Mucosa of rectum (tissue), 2 donors: ENCODE data around the gene SERPINB6.
"Not testable (repeated sequence)": the region's sequence is repeated elsewhere in the genome, so short reads cannot be mapped to it uniquely, and the experiment has no call there.

Experiments
- H3K27ac ChIP-seq, 2 donors: one replicate each; pipeline ENCODE4 v1.7.0; 2013; ENCODE audit warnings: inconsistent platforms in 2 of 2, low read depth in 2 of 2, low read length in 2 of 2
- H3K27me3 ChIP-seq, 2 donors: one replicate each; pipeline ENCODE4 v1.7.0; 2013; ENCODE audit warnings: low read length in 2 of 2; ENCODE audit not compliant: control insufficient read depth in 2 of 2, insufficient read depth in 2 of 2
- H3K36me3 ChIP-seq, 2 donors: one replicate each; pipeline ENCODE4 v1.7.0; 2013; ENCODE audit warnings: low read length in 2 of 2; ENCODE audit not compliant: control insufficient read depth in 2 of 2, insufficient read depth in 2 of 2
- H3K4me1 ChIP-seq, 2 donors: one replicate each; pipeline ENCODE4 v1.7.0; 2013; ENCODE audit warnings: low read length in 2 of 2, mild to moderate bottlenecking in 1 of 2; ENCODE audit not compliant: control insufficient read depth in 2 of 2, insufficient read depth in 2 of 2
- H3K4me3 ChIP-seq, 2 donors: one replicate each; pipeline ENCODE4 v1.7.0; 2013; ENCODE audit warnings: low read length in 2 of 2
- H3K9ac ChIP-seq, 2 donors: one replicate each; pipeline ENCODE4 v1.7.0; 2013; ENCODE audit warnings: low read length in 2 of 2, low read depth in 1 of 2, mild to moderate bottlenecking in 1 of 2
- H3K9me3 ChIP-seq, 2 donors: one replicate each; pipeline ENCODE4 v1.7.0; 2013; ENCODE audit warnings: low read length in 2 of 2; ENCODE audit not compliant: control insufficient read depth in 2 of 2
- donor health status: healthy.
- donor health status: Normal muscosa, but diverticular disease.

The SERPINB6 gene

DNA sequence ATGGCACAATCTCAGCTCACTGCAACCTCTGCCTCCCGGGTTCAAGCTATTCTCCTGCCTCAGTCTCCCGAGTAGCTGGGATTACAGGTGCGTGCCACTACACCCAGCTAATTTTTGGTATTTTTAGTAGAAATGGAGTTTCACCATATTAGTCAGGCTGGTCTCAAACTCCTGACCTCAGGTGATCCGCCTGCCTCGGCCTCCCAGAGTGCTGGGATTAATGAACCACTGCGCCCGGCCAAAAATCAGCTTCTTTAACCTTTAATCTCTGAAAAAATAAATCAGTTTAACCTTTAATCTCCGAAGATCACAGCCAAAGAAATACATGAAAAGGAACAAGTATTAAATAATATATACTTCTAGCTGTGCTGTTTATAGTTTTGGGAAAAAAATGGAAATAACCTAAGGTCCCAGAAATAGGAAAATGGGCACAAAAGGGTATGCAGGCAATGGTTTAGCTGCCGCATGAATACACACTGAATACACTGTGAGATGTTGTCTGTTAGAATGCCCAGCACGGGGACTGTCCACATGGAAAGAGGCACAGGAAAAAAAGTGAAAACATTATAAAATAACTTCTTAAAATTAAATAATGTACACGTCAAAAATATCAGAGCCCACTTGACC is 29.9 kb upstream of the SERPINB6 start:
- H3K9me3 ChIP-seq, result no peaks in the 10 kb centered on the region
- no peaks in the 10 kb centered on the region for H3K27me3 ChIP-seq
- peaks cover 4 to 8% of the 10 kb centered on the region in 2 donors for H3K36me3 ChIP-seq
- H3K9ac ChIP-seq, result no peak overlapping the region
- no peak overlapping the region for H3K27ac ChIP-seq
- peaks cover 11 to 12% of the 10 kb centered on the region in 2 donors for H3K4me1 ChIP-seq
- no peak overlapping the region for H3K4me3 ChIP-seq

DNA sequence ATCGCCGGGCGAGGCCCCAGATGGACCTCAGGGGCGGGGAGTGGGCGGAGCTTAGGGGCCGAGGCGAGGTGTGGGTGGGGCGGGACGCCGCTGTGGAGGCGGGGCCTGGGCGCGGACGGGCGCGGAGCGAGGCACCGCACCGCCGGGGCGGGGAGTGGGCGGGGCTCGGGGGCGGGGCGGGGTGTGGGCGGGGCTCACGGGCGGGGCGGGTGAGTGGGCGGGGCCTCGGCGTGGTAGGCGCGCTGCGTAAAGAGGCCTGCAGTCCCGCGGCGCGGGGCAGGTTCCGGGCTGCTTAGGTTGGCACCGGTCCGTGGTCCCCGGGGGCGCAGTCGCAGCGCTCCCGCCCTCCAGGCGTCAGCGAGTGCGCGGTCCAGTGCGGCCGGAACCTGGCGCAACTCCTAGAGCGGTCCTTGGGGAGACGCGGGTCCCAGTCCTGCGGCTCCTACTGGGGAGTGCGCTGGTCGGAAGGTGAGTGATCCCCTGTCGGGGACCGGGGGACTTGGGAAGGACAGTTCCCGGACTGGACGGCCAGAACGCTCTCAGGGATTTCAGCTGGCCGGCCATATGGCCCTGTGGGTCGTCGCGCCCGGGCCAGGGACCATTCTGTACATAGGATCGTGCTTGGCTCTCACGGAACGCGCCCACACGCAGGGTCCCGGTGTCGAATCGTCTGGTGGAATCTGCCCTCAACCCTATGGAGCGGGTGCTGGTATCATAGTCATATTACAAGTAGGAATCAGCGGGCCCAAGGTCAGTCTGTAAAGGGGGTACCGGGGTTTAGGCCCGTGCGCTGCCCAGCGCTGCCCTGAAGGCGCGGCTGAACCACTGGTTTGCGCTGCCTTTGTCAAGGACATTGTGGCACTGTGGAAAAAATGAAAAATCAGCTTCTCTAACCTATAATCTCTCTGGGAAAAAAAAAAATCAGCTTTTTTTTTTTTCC is 28.5 kb upstream of the SERPINB6 start, which contains the start of gene NQO2:
TSS of gene NQO2 (plus strand) at position 277 of the 940 bp plus-strand sequence. CDS start 6,659 bp downstream, outside the sequence.
- peak within 1 kb of the TSS; percentile 86 to 88 for H3K9ac ChIP-seq
- H3K4me1 ChIP-seq, result peaks cover 11 to 12% of the 10 kb centered on the region in 2 donors
- H3K9me3 ChIP-seq, result no peaks in the 10 kb centered on the region
- peak within 1 kb of the TSS; percentile 72 to 83 for H3K27ac ChIP-seq
- peaks cover 3 to 4% of the 10 kb centered on the region in 2 donors for H3K36me3 ChIP-seq
- no peaks in the 10 kb centered on the region for H3K27me3 ChIP-seq
- H3K4me3 ChIP-seq, result peak within 1 kb of the TSS; percentile 79 to 87

DNA sequence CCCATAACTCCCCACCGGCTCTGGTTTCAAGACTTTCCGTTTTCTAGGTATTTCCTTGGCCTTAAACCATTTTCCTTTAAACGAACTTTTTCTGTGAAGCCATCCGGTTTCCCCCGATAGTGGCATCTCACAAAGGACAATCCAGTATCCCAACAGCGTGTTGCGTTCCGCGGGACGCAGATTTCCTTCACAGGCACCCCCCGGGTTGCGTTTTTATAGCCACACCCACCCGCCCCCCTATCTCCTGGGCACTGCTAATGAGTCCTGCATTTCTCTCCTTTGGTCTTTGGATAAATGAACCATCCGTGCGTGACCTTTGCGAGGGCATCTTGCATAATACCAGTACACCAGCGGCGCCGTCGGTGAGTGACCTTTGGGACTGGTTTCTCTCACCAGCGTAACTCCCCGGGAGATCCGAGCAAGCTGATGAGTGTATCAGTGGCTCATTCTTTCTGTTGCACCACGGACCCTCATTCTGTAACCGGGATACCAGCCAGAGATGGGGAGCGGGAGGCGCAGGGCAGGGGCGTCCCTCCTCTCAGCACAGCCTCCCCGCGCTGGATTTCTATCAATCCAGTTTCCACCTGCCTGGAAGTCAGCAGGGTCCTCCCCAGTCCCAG is 27.7 kb upstream of the SERPINB6 start:
- Histone ChIP-seq H3K27me3 (no peaks in the 10 kb centered on the region), H3K9ac (peak overlapping the region; percentile 56 to 73), H3K4me1 (peaks cover 11 to 12% of the 10 kb centered on the region in 2 donors), H3K27ac (peak overlapping the region; percentile 72 to 83), H3K36me3 (no peaks in the 10 kb centered on the region), H3K9me3 (no peaks in the 10 kb centered on the region), H3K4me3 (peak overlapping the region; percentile 70 to 79)

DNA sequence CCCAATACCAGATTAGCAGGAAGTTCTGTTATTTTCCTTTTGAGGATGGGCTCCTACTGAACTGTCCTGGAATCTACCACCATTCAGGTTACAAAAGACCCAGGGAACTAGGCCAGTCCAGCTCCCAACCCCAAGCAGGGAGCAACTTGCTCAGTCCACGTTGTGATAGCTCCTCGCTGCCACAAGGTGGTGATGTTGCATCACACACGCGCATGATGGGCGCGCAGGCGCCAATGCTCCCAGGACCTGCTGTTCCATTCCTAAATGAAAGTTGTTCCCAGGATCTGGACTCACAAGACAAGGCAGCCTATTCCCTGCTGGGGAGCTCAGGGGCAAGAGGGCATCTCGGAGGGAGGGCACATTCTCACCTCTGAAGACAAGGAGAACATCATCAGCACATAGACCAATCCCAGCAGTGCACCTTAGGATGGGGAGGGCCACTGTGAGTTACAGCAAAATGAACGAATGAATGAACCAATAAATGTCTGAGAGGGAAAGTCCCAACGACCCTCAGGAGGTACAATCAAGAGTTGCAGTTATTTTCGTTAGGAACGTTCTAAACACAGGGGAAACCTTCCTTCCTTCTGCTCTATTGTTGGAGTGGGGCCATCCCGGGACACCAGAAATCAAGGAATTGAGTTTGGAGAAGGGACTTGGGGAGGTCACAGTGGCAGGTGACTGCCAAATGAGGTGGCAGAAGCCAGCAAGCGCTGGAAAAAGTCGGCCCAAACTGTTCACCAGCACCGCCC is 27.1 kb upstream of the SERPINB6 start:
- Histone ChIP-seq H3K9ac (peak overlapping the region; percentile 56 to 73), H3K27ac (peak overlapping the region; percentile 72 to 83), H3K4me1 (peaks cover 11 to 12% of the 10 kb centered on the region in 2 donors), H3K4me3 (peak overlapping the region; percentile 70 to 79)
- H3K9me3 ChIP-seq, H3K27me3 ChIP-seq, H3K36me3 ChIP-seq: not testable (repeated sequence)

DNA sequence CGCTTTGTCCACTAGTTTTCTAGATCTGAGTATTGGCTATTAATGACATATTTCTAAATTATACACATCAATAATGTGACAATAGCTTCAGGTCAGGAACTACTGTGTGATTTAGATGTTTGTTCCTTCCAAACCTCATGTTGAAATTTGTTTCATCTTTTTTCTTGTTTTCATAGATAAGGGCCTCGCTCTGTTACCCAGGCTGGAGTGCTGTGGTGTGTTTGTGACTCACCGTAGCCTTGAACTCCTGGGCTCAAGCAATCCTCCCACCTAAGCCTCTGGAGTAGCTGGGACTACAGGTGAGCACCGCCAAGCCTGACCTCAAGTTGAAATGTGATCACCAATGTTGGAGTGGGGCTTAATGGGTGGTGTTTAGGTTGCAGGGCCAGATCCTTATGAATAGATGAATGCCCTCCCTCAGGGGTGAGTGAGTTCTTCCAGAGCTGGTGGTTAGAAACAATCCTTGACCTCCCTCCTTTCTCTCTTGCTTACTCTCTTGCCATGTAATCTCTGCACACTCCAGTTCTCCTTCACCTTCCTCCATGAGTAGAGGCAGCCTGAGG is 22.5 kb upstream of the SERPINB6 start:
- Histone ChIP-seq H3K27me3 (no peaks in the 10 kb centered on the region), H3K36me3 (no peaks in the 10 kb centered on the region), H3K4me1 (peaks cover 8 to 9% of the 10 kb centered on the region in 2 donors)

DNA sequence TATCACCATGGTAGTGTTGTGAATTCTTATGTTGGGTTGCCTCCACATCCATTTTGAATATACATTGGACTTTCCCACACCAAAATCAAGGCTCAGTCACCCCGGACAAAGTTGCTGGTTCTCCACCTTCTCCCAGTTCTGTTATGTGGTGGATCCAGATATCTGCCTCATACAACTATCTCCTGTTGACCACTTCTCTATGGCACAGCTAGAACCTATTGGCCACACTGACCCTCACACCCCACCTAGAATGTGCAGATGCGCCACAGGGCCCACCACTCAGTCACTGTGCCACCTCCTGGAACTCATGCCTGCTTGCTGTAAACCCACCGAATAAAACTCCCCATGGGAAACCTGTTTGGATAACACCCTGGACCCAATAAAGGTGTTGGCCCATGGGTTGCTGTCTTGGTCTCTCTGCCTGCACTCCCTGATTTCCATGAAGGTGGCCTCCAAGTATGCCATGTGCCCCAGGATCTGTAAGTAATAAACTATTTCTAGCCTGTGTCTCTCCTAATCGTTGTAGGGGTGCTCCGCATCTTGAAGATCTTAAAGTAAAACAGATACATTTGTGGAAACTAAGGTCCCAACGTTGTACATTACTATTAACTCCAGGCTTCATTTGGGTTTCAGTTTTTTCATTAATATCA is 21.1 kb upstream of the SERPINB6 start:
- no peak overlapping the region for H3K27ac ChIP-seq
- no peak overlapping the region for H3K9ac ChIP-seq
- H3K9me3 ChIP-seq, result no peaks in the 10 kb centered on the region
- H3K4me3 ChIP-seq, result no peak overlapping the region
- H3K36me3 ChIP-seq, result no peaks in the 10 kb centered on the region
- peaks cover 10 to 13% of the 10 kb centered on the region in 2 donors for H3K4me1 ChIP-seq
- H3K27me3 ChIP-seq, result no peaks in the 10 kb centered on the region

More for the DNA sequence above, 22.5 kb upstream of the SERPINB6 start:
- Histone ChIP-seq H3K9ac (no peak overlapping the region), H3K27ac (no peak overlapping the region), H3K4me3 (no peak overlapping the region), H3K9me3 (no peaks in the 10 kb centered on the region)

DNA sequence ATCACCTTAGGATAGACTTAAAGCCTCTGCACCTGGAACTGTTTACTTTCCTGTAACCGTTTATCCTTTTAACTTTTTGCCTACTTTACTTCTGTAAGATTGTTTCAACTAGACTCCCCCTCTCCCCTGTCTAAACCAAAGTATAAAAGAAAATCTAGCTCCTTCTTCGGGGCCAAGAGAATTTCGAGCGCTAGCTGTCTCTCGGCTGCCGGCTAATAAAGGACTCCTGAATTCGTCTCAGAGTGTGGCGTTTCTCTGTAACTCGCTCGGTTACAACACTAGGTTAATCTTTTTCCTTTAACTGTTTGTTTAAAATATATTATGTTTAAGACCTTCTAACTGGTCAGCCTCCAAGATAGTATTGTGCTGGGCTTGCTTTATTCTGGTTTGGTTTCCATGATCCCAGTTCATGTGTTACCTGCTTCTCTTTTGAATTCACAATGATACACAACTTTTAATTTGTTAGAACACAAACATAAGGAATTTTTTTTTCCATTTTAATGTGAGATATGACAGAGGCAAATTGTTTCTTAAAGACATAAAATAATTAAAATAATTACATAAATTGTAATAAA is 19.7 kb upstream of the SERPINB6 start:
- Histone ChIP-seq H3K36me3 (no peaks in the 10 kb centered on the region), H3K4me1 (peaks cover 21 to 23% of the 10 kb centered on the region in 2 donors), H3K27ac (peak overlapping the region; percentile 99), H3K27me3 (no peaks in the 10 kb centered on the region), H3K4me3 (peak overlapping the region; percentile 83 to 98), H3K9me3 (no peaks in the 10 kb centered on the region), H3K9ac (peak overlapping the region; percentile 89 to 96)

DNA sequence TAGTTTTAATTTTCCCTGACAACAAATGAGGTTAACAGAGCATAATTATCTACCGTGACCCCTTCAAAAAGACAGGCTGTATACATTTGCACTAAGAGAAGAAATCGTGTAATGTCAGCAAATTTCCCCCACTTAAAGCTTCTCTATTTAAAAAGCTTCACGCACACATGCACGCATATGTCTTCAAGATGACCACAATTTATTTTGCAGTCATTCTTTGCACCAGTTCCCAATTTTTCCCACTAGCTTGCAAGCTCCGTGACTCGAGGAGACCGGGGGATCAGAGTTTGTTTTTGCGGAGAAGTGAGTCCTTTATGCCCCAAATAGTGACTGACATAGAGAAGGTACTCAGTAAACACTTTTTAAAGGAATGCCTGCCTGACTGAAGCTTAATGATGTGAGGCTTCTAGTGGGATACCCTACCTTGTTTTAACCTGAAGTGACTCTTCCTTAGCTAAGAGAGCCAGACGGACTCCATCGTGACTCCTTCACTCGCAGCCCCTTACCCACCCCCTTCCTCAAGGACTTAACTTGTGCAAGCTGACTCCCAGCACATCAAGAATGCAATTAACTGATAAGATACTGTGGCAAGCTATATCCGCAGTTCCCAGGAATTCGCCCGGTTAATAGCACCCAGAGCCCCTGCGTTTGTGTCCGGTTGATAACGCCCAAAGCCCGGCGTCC is 19.0 kb upstream of the SERPINB6 start:
- peak overlapping the region; percentile 83 to 98 for H3K4me3 ChIP-seq
- H3K27me3 ChIP-seq, result no peaks in the 10 kb centered on the region
- H3K36me3 ChIP-seq, result no peaks in the 10 kb centered on the region
- peak overlapping the region; percentile 89 to 96 for H3K9ac ChIP-seq
- H3K27ac ChIP-seq, result peak overlapping the region; percentile 99
- no peaks in the 10 kb centered on the region for H3K9me3 ChIP-seq
- peaks cover 21 to 26% of the 10 kb centered on the region in 2 donors for H3K4me1 ChIP-seq
